Naive thymus-derived CD8-positive, alpha-beta T cell (primary cell): Measurements from ENCODE around the gene PPT1. TPM values are rescaled to one million over a fixed set of nuclear protein-coding genes. Genes with fewer than 3 reads are reported as not detected.

Source experiments
- polyA plus RNA-seq, 3 donors: library from polyadenylated mRNA; unstranded; fragments of 300-500 nt; fragmentation: Illumina TruSeq; gene quantifications; one replicate each; pipeline ENCODE4 v1.2.3, GENCODE V29; 2021
- total RNA-seq, 8 experiments: library from RNA in 2 of 8; stranded (reverse) in 2 of 8; gene quantifications; one replicate each; pipeline ENCODE4 v1.2.3 and lab custom pipeline; 2021 to 2026

PPT1 gene
- total and polyA plus RNA-seq, 5 experiments from 2014 or later, result 70.9 to 267 (median 236) TPM

Other genes starting within 250 kb of the PPT1 start
- 10 to 100 TPM; 22.0 to 25.9 TPM for gene TRIT1, start 213.7 kb downstream of the PPT1 start, total RNA-seq
- 10 to 100 TPM in 2 of 3 donors, 1 to 10 TPM in 1; 9.5 to 13.0 (median 10.5) TPM for gene TRIT1, start 213.7 kb downstream of the PPT1 start, polyA plus RNA-seq
- not detected for gene MYCL, start 195.3 kb downstream of the PPT1 start, total RNA-seq
- gene MYCL, start 195.3 kb downstream of the PPT1 start, polyA plus RNA-seq, result not detected
- gene MFSD2A, start 142.1 kb downstream of the PPT1 start, total RNA-seq, result 1 to 10 TPM in 1 of 2 experiments, under 1 TPM in 1; 0.81 to 1.4 TPM
- gene MFSD2A, start 142.1 kb downstream of the PPT1 start, polyA plus RNA-seq, result under 1 TPM in 1 of 3 donors, not detected in 2; 0.22 TPM
- 100 to 1,000 TPM; 313 to 314 TPM for gene CAP1, start 56.5 kb downstream of the PPT1 start, total RNA-seq
- 100 to 1,000 TPM; 610 to 675 (median 672) TPM for gene CAP1, start 56.5 kb downstream of the PPT1 start, polyA plus RNA-seq
- 10 to 100 TPM; 25.2 to 25.9 TPM for gene RLF, start 64.1 kb upstream of the PPT1 start, total RNA-seq
- gene RLF, start 64.1 kb upstream of the PPT1 start, polyA plus RNA-seq, result 1 to 10 TPM; 6.8 to 9.5 (median 8.7) TPM
- not detected for gene TMCO2, start 150.7 kb upstream of the PPT1 start, total RNA-seq
- not detected for gene TMCO2, start 150.7 kb upstream of the PPT1 start, polyA plus RNA-seq
- 10 to 100 TPM; 18.3 to 19.7 TPM for gene ZMPSTE24, start 161.0 kb upstream of the PPT1 start, total RNA-seq
- gene ZMPSTE24, start 161.0 kb upstream of the PPT1 start, polyA plus RNA-seq, result 10 to 100 TPM; 20.8 to 23.6 (median 23.0) TPM
- 1 to 10 TPM; 5.2 to 6.3 TPM for gene COL9A2, start 220.0 kb upstream of the PPT1 start, total RNA-seq
- gene COL9A2, start 220.0 kb upstream of the PPT1 start, polyA plus RNA-seq, result under 1 TPM; 0.73 to 0.83 (median 0.76) TPM